GF-D8 (cell line): ENCODE measurements around the gene TCFL5.

ENCODE experiments used
- DNase-seq: peaks from one replicate; lab custom pipeline; 2025; lab: John Stamatoyannopoulos, UW

TCFL5 gene

GRCh38 chr20:62822788-62823651 lies 38.6 kb downstream of the TCFL5 start:
- peak; percentile 65 for DNase-seq

- no peak for DNase-seq
Measured at GRCh38 chr20:62822239-62822787, 39.3 kb downstream of the TCFL5 start.

- DNase-seq, result no peak
Measured at GRCh38 chr20:62821726-62822210, 39.9 kb downstream of the TCFL5 start.

- DNase-seq, result no peak
Measured at GRCh38 chr20:62820962-62821725, 40.5 kb downstream of the TCFL5 start.

- no peak for DNase-seq
Measured at GRCh38 chr20:62820208-62820961, 41.2 kb downstream of the TCFL5 start.

- no peak for DNase-seq
Measured at GRCh38 chr20:62819494-62820174, 42.0 kb downstream of the TCFL5 start.

- DNase-seq, result no peak
Measured at GRCh38 chr20:62818592-62819493, 42.8 kb downstream of the TCFL5 start.

- DNase-seq, result no peak
Measured at GRCh38 chr20:62817975-62818591, 43.5 kb downstream of the TCFL5 start.

GRCh38 chr20:62816884-62817873 lies 44.4 kb downstream of the TCFL5 start, which contains the start of gene COL9A3:
Gene COL9A3, plus strand, starts transcription at chr20:62817050. Its CDS starts 15 bp downstream, at chr20:62817065.
- no peak for DNase-seq

GRCh38 chr20:62816031-62816883 lies 45.4 kb downstream of the TCFL5 start:
- DNase-seq, result no peak

GRCh38 chr20:62815066-62815991 lies 46.3 kb downstream of the TCFL5 start:
- DNase-seq, result no peak

- no peak for DNase-seq
Measured at GRCh38 chr20:62814709-62815065, 46.9 kb downstream of the TCFL5 start.

GRCh38 chr20:62814060-62814708 lies 47.4 kb downstream of the TCFL5 start:
- DNase-seq, result no peak

GRCh38 chr20:62813588-62813987 lies 48.0 kb downstream of the TCFL5 start:
- no peak for DNase-seq

- DNase-seq, result no peak
Measured at GRCh38 chr20:62812907-62813200, 48.8 kb downstream of the TCFL5 start.
